D721Med (cell line): ENCODE results near the gene TRAF4.

Source experiments
- DNase-seq: peaks from one replicate; pipeline ENCODE4 v3.0.0; 2011; ENCODE audit warnings: low spot score; ENCODE audit not compliant: insufficient read length
- FAIRE-seq: peaks from 2 replicates; lab custom pipeline; 2011; peaks lifted over from hg19 to GRCh38; lab: Jason Lieb, UNC
- TF ChIP-seq, protein P1 (sequence below): IDR thresholded peaks from 2 replicates; pipeline ENCODE4 v1.5.1; 2012; ENCODE audit warnings: mild to moderate bottlenecking, control low read depth; ENCODE audit not compliant: insufficient read depth; ENCODE audit errors: missing control alignments

The TRAF4 gene

DNA sequence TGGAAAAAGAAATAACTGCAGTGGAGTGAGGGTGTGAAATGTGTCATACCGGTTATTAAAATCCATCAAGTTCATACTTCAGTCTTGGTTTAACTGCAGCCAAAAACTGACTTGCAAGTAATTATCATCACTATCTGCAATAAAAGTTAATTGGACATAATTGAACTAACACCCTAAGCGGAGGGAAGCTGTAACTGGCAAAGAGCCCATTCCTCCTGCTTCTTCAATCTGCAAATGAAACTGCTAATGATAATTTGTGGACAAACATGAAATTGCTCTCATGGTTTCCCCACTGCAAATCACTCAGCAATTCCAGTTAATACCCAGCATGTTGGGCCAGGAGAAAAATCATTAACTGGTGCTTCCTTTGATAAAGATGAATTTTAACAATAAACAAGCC is 52.3 kb downstream of the TRAF4 start:
- FAIRE-seq: no peak
- no peak for DNase-seq
- TF ChIP-seq, protein P1, sequence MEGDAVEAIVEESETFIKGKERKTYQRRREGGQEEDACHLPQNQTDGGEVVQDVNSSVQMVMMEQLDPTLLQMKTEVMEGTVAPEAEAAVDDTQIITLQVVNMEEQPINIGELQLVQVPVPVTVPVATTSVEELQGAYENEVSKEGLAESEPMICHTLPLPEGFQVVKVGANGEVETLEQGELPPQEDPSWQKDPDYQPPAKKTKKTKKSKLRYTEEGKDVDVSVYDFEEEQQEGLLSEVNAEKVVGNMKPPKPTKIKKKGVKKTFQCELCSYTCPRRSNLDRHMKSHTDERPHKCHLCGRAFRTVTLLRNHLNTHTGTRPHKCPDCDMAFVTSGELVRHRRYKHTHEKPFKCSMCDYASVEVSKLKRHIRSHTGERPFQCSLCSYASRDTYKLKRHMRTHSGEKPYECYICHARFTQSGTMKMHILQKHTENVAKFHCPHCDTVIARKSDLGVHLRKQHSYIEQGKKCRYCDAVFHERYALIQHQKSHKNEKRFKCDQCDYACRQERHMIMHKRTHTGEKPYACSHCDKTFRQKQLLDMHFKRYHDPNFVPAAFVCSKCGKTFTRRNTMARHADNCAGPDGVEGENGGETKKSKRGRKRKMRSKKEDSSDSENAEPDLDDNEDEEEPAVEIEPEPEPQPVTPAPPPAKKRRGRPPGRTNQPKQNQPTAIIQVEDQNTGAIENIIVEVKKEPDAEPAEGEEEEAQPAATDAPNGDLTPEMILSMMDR: no peak
